ENCODE measurements around the gene LY86.
"Not testable (repeated sequence)": the region's sequence is repeated elsewhere in the genome, so short reads cannot be mapped to it uniquely, and the experiment has no call there.

Gene LY86

DNA sequence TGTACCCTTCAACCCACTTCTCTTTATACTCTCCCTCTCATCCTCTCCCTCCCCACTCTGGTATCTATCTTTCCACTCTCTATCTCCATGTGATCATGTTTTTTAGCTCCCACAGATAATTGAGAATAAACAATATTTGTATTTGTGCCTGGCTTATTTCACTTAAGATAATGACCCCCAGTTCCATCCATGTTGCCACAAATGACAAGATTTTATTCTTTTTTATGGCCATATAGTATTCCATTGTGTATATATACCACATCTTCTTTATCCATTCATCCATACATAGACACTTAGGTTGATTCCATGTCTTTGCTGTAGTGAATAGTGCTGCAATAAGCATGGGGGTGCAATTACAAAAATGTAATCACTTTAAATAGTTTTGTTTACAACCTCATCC lies 62.3 kb downstream of the LY86 start:
- in situ Hi-C loops (cut with MboI; ENCODE audit: low sequenced_read_pairs): no loop called here

DNA sequence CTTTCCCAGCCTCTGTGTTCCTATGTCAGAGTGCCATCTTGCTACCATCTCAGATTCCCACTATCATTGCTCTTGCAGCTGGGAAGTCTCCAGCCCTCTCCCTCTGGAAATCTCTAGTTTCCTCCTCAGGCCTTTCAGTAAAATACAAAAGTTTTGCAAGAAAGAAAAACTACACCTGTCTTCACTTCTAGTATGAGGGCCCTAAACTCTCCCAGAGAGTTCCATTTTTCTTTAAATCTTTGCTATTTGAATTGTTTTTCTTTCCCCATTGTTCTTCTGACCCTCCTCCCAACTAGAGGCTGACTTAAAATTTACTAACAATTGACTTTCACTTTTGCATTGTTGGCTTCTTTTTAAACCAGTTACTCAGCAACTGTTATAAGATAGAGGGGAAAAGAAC lies 62.8 kb downstream of the LY86 start:
- in situ Hi-C loops (cut with MboI; ENCODE audit: low sequenced_read_pairs): no loop called here

DNA sequence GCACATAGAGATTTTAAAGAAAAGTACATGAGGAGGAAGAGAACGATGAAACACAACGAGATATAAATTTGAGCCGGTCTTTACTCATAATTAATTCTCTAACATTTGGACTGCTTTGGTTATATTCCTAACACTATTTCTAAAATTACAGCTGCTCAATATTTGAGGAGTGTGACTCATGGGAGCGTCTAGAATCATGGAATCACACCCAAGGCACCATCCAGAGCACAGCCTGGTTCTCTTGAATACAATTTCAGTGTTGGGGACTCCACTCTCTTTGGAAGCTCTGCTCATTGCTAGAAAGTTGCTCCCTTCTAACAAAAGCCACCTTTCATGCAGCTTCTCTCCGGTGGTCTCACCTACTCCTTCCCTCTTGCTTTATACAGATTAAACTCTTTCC lies 64.4 kb downstream of the LY86 start:
- in situ Hi-C loops (cut with MboI; ENCODE audit: low sequenced_read_pairs): no loop called here

DNA sequence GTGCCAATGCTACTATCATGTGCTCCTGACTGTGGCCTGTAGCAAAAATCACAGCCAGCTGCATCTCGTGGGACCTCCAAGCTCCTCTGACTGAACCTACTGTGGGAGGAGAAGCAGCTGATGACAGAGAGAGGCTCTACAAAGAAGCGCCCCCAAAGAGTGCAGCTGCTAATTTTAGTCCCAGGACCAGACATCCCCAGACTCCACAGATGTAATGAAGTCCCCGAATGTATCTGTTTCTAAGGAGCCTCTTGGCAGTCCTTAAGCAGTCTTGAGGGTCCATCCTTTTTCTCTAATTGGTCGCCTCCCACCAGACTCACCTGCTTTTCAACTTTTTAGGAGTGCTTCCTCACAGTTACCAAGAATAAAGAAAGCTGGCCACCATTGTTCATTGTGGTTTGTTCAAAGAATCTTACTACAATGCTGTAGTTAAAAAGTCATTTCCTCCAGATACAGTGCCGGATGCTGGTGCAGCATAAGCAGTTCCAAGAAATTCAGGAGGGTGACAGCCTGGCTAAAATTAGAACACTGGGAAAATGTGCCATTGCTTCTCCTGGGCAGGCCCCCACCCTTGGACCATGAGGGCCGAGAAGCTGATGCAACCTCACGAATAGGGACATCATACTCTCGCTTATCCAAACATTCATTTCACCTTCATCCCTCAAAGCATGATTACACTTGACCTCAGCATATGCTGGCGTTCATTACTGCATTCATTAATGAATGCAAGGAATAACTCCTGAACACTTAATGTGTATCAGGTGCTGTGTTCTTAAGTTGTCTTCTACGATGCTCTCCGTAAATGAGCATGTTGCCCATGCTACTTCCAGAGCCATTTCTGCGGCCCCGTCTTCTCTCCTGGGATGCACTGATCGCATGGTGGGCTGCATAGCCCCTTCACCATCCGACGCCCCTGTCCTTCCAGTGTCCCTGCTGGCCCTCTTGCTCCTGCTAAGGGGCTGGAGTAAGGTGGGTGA lies 66.4 kb downstream of the LY86 start:
- in situ Hi-C loops (cut with MboI; ENCODE audit: low sequenced_read_pairs): no loop called here

DNA sequence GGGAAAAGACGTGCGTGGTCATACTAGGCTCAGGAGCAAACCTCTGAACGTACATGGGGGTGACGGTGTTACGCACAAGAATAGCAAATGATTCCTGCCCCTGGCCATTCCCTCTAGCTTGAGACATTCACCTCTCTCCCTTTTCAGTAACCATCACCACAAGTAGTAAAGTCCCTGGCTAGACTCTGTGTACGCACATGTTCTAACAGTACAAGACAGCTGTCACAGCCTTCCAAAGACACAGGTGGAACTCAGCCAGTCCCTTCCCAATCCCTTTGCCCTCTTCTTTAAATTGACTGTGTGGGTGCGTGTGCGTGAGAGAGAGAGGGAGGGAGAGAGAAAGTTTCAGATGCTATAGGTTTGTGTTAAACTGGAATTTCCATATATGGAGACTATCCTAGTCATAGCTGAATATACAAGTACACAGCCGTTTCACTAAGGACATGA lies 67.3 kb downstream of the LY86 start:
- in situ Hi-C loops (cut with MboI; ENCODE audit: low sequenced_read_pairs): no loop called here

DNA sequence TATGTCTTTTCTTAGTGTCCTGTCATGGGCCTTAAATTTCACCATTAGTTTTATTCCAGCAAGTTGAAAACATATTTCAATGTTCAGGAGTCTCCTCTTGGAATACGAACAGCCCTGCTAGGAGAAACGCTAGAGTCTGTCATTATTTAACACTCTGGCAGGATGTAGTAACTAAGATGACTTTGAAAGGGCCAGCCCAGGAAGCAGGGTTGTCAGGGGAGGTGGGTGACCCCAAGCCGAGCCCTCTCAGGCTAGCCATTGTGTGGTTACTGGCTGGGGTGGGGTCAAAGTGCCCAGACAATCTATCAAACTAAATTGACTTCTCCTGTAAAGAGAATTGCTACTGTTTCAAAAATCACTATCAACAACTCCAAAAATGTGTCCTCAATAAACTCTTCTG lies 67.8 kb downstream of the LY86 start:
- in situ Hi-C loops (cut with MboI; ENCODE audit: low sequenced_read_pairs): no loop called here

DNA sequence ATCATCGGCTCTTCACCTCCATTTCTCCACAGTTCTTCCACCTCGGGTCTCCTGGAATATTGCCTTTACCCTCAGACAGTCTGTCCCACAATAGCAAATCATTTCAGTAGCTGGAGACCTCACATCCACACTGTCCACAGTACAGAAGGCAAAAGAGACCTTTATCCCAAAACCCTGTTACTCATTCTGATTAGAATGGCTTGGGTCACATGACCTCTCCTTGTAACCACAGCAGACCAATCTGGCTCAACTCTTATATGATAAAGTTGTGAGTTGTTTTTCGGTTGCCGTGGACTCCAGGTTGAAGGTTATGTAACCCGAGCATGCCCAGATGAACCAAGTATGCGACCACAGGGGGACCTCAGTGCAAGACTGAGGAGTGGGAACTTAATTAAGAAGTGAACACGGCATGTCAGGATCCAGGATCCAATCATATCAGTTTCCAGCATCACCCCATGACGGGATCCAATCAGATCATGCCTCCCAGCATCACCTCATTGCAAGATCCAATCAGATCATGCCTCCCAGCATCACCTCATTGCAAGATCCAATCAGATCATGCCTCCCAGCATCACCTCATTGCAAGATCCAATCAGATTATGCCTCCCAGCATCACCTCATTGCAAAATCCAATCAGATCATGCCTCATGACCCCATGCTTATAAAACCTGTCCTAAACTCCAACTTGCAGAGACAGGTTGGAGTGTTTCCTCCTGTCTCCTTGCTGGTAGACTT lies 68.7 kb downstream of the LY86 start:
- in situ Hi-C loops (cut with MboI; ENCODE audit: low sequenced_read_pairs): no loop called here

DNA sequence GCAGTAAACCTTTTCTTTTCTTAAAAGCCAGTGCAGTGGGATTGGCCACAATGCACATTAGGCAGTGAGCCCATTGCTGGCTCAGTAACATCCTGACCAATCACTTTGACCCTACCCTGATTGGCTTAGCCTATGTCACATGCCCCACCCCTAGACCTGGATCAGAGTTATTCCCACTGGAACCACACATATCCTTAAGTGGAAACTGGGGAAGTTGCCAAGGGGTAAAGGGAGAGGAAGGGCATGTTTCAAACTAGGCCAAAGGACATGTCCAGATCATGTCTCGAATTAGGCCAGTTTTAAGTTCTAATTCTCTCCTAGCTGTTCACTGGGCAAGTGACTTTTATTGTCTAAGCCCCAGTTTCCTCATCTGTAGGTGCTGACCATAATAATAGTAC lies 69.3 kb downstream of the LY86 start:
- in situ Hi-C loops (cut with MboI; ENCODE audit: low sequenced_read_pairs): no loop called here

DNA sequence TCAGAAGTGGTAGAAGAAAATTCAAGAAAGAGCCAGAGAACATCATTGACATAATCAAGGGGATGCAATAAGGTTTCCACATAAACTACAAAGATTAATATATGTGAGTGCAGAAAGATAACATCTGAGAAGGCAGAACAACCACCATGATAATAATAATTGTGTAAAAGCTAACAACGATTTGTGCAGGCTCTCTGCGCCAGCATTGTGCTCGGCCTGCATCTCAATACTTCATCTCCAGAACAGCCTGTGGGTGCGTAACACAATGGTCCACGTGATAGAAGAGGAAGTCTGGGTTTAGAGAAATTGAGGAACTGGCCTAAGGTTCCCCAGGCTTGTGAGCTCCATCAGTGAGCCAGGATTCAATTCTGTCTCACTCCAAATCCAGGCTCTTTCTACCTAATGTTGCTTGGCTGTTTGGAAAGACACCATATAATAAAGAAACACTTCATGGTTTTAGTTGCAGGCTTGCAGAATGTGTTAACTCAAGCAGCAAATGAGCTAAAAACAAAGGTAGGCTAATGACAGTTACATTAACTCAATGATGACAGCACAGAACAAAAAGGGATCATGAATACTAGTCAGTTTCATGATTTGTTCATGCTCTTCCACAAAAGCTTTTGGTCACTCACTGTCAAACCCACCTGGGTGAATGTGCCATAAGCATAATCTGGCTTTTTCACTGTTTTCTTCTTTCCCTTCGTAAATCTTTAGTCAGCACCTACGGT lies 71.2 kb downstream of the LY86 start:
- in situ Hi-C loops (cut with MboI; ENCODE audit: low sequenced_read_pairs): no loop called here

DNA sequence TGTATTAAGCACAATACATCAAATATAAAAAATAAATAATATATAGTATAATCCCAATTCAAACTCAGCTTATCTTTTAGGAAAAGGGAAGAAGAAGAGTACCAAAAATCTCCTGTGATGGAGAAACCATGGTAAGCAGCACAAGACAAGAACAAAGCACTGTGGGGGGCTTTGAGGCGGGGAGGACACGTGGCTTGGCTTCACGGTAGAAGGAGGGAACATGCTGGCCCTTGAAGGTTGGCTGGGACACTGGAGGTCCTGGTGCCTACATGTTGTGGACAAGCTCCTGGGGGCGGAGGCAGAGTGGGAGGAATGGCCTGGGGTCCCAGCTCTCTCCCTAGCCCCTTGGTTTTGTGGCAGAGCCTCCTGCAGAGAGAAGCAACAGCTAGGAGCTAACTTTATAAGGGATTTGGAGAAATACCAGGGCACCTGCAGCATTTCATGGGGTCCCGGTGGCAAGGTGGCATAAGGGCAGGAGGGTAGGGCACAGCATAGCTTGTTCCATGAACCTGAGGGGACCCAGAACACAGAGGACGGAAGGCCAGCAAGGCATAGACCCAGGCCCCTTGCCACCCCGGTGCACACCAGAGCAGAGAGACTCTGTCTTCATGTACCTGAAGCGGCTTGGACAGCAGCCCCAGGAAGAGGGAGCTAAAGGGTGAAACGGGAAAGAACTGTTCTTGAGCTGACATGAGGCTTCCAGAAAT lies 72.0 kb downstream of the LY86 start:
- in situ Hi-C loops (cut with MboI; ENCODE audit: low sequenced_read_pairs): no loop called here

DNA sequence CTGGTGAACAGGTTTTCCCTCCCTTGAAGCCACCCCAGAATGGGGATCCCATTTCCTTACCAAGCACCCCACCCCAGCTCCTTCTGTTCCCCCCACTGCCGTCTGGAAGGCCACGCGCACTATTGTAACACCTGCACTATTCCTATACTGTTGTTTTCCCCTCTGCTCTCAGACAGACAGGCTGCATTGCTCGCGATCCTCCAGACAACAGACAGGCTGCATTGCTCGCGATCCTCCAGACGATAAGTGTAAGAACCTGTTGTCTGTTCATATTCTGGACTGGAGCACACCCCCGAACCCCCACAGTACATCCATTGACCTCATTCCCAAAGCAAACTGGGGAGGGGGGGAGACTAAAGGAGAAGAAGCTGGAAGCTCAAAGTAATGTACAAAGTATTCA lies 72.7 kb downstream of the LY86 start:
- in situ Hi-C loops (cut with MboI; ENCODE audit: low sequenced_read_pairs): no loop called here

DNA sequence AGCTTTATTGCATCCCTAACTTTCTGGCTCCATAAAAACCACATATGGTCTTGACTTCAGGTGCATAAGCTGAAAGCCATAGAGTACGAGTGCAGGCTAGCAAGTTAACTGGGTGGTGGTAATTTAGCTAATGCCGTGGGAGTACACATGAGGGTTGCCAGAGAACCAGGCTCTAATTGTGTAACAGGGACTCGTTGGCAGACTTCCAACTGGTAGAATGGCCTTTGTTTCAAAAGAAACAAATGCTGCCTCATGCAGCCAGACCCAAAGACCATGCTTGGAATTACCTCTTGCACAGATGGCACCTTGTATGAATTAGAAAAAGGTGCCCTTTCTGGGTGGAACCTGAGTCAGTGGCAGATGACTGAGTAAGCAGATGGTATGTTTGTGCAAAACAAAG lies 73.2 kb downstream of the LY86 start:
- in situ Hi-C loops (cut with MboI; ENCODE audit: low sequenced_read_pairs): no loop called here

DNA sequence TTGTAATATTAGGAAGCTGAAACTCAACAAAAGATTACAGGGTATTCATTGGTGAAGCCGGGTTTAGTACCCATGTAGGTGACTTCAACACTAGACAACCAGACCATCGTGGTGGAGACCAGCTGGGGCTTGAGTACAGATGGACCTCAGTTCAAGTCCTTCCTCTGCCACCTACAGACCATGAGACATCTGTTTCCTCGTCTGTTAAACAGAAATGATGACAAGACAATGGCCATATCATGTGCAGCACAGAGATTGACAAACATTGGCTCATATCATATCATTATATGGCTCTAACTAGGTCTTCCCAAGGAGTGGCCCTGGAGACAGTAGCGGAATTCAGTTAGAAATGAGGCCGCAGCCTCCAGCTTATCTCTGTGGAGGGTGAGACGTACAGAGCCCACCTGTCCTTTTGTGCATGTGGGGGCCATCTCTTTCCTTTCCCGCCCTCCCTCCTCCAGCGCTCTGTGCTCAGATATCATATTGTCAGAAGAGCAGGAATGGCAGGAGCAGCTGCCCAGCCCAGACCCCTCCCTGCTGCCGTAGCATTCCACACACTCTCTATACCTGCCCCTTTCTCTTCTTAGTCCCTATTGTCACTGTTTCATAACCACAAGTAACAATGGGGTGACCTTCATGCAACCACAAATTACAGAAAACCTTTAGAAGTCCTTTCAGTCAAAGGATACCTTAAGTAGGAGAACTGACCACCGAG lies 75.1 kb downstream of the LY86 start:
- in situ Hi-C loops (cut with MboI; ENCODE audit: low sequenced_read_pairs): no loop called here

DNA sequence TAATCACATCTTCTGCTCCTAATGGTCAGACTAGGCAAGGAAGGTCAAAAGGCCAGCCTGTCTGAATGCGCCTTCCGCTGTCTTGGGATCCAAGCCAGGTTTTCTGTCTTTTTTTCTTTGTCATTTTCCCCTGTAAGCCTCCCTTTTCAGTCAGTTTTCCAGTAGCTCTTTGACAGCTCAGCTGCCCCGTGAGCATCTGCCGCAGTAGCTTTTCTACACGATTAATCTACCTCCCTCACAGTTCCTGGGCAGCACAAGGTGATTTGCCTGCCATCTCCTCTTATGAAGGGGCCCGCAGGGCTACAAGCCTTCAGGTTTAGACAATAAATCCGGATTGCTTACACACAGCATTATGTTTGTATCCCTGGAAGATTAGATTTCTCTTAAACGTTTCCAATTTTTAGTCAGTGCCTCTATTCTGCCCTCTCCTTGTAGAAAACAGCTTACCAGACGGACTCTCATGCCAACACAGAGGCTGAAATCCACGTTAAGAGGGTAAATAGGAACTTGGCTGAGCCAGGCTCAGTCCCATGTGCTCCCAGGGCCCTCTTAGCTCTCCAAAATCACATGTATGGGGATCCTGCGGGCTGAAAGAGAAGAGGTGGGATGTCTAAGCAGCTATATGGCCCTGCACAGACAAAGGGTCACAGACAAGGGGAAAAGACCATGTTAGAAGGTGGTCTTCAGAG lies 77.2 kb downstream of the LY86 start:
- in situ Hi-C loops (cut with MboI; ENCODE audit: low sequenced_read_pairs): no loop called here

DNA sequence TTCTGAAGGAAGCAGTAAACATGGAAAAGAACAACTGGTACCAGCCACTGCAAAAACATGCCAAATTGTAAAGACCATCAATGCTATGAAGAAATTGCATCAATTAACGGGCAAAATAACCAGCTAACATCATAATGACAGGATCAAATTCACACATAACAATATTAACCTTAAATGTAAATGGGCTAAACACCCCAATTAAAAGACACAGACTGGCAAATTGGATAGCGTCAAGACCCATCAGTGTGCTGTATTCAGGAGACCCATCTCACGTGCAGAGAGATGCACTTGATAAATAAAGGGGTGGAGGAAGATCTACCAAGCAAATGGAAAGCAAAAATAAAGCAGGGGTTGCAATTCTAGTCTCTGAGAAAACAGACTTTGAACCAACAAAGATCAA lies 81.6 kb downstream of the LY86 start:
- in situ Hi-C loops (cut with MboI; ENCODE audit: low sequenced_read_pairs): not testable (repeated sequence)

DNA sequence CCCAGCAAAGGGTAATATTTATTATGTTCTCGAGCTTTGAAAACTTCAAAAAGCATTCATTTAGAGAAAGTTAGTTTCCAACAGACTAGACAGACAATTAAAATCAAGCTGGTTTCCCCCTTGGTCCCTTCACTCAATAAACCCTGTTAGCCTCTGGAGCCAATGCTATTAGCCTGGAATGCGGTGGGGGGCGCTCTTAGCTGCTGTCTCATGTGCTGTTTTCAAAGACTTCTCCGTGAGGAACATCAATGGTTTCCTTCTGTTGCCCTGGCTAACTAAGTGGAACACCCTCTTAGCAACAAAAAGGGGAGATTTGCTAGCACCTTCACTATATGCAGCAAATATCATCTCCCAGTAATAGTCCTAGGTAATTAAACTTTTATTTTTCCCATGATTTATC lies 86.4 kb downstream of the LY86 start:
- in situ Hi-C loops (cut with MboI; ENCODE audit: low sequenced_read_pairs): no loop called here

DNA sequence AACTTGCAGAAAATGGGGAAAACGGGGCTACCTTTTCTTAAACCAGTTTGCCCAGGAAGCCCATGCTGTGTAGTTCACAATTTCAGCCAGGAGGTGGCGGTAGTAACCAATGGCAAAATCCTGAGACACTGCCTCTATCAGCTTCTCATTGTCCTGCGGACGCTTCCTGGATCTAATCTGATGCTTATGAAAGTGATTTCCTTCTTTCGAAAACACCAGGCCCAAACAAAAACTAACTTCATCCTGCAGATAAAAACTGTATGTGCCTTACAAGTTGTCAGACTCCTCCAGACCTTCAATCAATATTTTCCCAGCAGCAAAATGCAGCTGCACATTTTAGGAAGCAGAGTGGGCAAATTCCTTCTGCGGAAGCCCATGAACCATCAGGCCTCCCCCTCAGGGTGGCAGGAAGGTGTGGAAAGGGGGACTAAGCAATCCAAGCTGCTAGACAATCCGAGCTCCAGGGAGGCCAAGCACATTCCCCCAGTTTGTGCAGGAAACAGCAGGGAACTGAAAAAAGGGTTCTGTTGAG lies 88.5 kb downstream of the LY86 start:
- in situ Hi-C loops (cut with MboI; ENCODE audit: low sequenced_read_pairs): no loop called here

DNA sequence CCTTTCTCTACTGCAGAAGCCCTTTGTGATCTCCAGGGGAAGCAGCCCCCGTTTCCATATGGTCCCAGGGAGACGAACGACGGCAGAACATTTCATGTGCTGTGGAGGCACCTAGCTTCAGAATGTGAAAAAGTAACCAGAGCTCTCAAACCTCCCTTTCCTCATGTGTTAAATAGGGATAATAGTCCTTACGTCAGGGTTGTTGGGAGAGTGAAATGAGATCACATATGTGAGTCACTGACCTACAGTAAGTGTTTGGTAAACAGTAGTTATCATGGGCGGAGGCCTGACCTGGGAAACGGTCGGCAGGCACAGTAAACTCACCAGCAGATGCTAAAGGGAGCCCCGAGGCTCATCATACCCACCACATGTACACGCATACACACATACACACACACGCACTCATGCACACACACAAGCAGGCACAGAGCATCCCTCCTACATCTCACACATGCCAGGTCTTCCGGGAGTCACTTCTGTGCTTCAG lies 89.7 kb downstream of the LY86 start:
- in situ Hi-C loops (cut with MboI; ENCODE audit: low sequenced_read_pairs): no loop called here

DNA sequence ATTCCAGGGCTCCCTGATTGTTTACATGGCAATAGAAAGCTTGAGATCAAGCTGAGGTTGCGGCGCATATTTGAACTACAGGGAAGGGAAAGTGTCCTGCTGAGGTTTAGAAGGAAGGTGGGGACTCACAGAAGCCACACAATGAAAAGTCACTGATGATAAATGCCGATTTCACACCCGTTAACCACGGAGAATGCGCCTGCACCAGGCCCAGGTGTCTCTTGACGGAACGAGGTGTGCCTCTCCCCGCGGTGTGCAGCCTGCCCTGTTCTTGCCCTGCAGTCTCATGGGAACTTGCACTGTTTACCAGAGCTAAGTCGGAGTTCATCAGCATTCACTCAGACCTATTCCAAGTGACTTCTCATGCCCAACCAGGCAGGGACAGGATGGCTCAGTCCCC lies 90.3 kb downstream of the LY86 start:
- in situ Hi-C loops (cut with MboI; ENCODE audit: low sequenced_read_pairs): no loop called here
